HG03558 (cell line): ENCODE results near the gene RDH13.
"Not testable (repeated sequence)": the region's sequence is repeated elsewhere in the genome, so short reads cannot be mapped to it uniquely, and the experiment has no call there.

Experiments
- ATAC-seq: cut with Tn5 transposase; IDR thresholded peaks from one replicate; pipeline ENCODE4 v1.9.1; 2021; ENCODE audit warnings: moderate number of reproducible peaks; ENCODE audit not compliant: unreplicated experiment; ENCODE audit errors: extremely low read depth

The RDH13 gene, protein sequence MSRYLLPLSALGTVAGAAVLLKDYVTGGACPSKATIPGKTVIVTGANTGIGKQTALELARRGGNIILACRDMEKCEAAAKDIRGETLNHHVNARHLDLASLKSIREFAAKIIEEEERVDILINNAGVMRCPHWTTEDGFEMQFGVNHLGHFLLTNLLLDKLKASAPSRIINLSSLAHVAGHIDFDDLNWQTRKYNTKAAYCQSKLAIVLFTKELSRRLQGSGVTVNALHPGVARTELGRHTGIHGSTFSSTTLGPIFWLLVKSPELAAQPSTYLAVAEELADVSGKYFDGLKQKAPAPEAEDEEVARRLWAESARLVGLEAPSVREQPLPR

GRCh38 chr19:55062735-55063491, at the start of gene RDH13:
RDH13 (minus strand) TSS chr19:55063148; CDS start chr19:55063032, 116 bp downstream.
- peak; percentile 45 for ATAC-seq

- no peak for ATAC-seq
Observed at GRCh38 chr19:55112246-55112776, 49.4 kb upstream of the RDH13 start.

GRCh38 chr19:55111238-55111831, 48.4 kb upstream of the RDH13 start:
- no peak for ATAC-seq

- no peak for ATAC-seq
Observed at GRCh38 chr19:55109527-55110291, 46.8 kb upstream of the RDH13 start.

- ATAC-seq = not testable (repeated sequence)
Observed at GRCh38 chr19:55107252-55107651, 44.3 kb upstream of the RDH13 start.

DNA sequence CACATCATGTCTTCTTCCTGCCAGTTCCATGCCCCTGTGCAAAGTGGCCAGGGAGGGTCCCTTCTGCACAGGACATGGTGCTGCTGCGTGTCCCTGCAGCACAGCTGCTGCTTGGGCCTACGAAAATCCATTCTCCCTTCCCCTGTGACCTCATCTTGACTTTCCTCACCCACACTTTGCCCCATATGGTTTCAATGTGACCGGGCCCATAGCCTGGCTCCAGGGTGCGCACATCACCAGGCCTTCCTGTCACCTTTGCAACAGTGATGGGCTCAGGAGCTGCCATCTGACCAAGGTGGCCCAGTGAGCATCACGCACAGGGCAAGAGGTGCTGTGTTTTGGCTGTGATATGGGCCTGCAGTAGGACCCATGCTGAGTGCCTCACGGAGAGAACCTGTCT, 43.6 kb upstream of the RDH13 start:
- no peak for ATAC-seq

DNA sequence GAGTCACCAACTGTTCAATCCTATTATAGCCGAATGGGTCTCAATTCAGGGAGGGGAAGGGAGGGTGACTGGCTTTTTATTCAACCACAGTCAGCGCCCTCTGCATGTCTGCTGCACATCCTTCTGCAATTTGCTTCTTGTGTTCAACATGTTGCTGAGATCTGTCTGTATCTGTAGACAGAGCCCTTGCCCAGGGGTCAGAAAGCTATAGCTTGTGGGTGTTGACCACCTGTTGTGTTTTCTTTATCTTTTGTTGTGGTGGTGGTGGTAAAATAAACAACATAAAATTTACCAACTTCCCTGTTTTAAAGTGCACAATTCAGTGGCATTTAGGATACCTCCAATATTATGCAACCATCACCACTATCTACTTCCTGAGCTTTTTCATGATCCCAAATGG, 42.3 kb upstream of the RDH13 start:
- ATAC-seq = no peak

DNA sequence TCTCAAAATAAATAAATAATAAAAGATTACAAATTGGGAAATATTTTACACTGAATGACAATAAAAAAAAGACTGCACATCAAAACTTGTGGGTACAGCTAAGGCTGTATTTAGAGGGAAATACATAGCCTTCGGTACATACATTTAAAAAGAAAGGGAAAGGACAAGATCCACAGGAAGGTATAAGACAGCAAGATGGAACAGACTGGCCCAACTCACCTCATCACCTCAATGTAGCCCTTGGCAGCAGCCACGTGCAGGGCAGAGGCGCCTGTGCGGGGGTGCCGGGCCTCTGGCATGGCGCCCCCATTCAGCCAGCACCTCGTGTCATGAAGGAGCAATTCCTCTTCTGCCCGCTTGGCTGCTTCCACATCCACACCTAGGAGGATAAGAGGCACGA, 40.2 kb upstream of the RDH13 start:
- ATAC-seq = no peak

- no peak for ATAC-seq
Observed at GRCh38 chr19:55101261-55101660, 38.3 kb upstream of the RDH13 start.

DNA sequence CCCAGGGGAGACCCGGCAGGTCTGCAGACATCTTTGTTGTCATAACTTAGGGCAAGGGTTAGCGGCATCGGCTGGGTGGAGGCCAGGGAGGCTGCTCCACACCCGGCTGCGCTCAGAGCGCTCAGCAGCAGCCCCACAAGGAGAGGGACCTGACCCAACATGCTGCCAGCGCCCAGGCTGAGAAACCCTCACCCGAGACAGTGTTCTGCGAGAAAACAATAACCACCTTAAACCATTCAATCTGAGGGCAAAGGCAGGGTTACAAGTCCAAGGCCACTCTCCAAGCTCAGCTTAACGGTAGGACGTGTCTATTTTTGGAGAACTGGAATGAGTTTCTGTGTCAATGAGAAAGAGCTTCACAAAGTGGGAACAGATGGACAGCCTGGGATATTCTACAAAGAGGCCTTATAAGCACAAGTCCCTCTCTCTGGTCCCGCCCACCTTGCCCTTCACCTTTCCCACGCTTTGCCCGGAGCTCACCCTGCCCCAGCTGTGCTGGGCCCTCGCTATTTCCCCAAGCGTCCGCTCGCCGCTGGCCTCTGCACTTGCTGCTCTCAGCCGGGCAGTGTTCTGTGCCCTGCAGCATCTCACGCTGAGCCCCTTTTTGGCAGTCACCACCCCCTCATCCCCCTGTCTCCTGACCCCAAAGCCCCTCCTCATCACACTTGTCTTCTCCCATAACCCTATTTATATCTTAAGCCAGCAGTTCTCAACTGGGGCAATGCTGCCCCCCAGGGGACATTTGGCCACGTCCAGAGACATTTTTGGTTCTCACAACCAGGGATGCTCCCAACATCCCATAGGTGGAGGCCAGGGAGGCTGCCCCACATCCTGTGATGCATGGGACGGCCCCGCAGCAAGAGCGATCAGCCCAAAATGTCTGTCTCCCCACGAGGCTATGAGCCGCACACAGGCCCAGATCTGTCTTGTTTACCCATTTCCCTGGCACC, 36.9 kb upstream of the RDH13 start:
- ATAC-seq = no peak

DNA sequence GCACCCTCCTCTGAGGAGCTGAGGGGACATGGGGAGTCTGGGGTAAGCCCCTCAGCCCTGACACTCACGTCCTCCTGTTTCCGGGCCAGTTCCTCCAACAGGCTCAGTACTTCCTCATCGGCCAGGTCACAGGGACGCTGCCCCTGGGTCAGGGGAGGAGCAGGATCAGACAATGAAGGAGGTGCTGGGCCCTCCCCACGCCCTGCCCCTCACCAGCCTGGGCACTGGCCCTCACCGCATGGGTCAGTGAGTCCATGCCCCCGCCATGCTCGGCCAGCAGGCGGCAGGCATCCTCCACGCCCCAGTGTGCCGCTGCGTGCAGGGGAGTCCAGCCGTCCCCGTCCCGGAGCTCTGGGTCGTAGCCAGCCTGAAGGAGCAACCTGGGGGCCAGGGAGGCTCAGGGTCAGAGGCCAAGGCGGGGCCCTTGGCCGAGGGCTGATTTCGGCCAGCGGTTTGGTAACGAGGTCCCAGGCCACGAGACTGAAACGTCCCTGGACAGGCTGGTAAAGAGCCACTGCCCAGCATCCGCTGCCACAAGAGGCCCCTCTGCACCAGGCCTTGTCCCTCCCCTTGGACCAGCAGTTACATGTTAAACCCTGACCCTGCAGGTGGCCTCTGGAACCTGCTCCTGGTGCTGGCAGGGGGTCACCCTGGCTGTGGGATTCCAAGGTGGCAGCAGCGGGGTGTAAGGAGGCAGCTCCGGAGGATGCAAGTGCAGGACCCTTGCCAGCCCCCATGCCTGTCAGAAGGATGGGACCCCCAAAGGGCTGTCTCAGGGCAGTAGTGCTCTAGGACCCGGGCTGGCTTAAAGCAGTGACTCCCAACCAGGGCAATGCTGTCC, 36.0 kb upstream of the RDH13 start:
- ATAC-seq = no peak

- no peak for ATAC-seq
Observed at GRCh38 chr19:55097864-55098715, 35.1 kb upstream of the RDH13 start.

- ATAC-seq = no peak
Observed at GRCh38 chr19:55096061-55096701, 33.2 kb upstream of the RDH13 start.

DNA sequence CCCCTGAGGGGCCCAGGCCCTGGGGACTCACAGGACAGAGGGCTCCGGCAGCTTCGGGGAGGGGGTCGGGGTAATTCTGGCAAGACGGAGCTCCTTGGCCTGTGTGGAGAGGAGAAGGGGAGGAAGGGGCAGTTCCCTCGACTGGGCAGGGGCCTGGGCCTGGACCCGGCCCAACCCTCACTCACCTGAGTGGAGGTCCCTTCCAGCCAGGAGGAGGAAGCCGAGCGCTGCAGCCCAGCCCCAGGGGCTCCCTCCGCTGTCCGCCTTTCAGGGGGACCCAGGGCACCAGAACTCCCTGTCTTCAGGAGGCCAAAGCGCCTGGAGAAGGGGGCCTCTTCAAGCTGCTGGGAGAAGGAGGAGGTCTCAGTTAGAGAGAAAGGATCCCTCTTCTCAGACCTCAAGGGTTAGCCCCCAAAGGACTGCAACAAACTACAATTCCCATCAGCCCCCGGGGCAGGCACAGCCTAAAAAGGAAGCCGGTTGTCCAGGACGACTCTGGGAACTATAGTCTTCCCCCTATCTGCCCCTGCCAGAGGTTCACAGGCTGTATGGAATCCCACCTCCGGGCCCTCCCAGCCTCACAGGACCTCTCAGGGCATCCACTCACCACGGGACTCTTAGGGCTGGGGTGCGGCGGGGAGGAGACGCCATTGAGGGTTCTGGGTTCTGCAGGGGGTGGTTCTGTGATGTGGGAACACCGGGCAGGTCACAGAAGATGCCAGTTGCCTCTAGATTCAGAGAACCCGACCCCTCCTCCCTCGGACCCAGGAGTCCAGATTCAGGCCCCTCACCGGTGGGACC, 32.5 kb upstream of the RDH13 start:
- no peak for ATAC-seq

GRCh38 chr19:55094456-55095259, 31.7 kb upstream of the RDH13 start:
- no peak for ATAC-seq
